H9 (cell line): ENCODE results near the gene BCL2L14. TPM values are rescaled to one million over a fixed set of nuclear protein-coding genes. Genes with fewer than 3 reads are reported as not detected.

Experiments
- DNase-seq: peaks from one replicate; pipeline ENCODE4 v3.0.0-alpha.2; 2017
- H2AFZ ChIP-seq: one replicate; pipeline ENCODE4 v1.6.1; 2013; ENCODE audit warnings: mild to moderate bottlenecking, low read length, control low read depth, moderate library complexity
- H2AK5ac ChIP-seq: 2 replicates; pipeline ENCODE4 v1.6.1; 2013; ENCODE audit warnings: low read length, control low read depth, mixed read lengths; ENCODE audit not compliant: insufficient read length
- H2BK120ac ChIP-seq: one replicate; pipeline ENCODE4 v1.6.1; 2013; ENCODE audit warnings: low read depth, mild to moderate bottlenecking, low read length, control low read depth, inconsistent platforms; ENCODE audit not compliant: poor library complexity, severe bottlenecking
- H2BK12ac ChIP-seq: 2 replicates; pipeline ENCODE4 v1.6.1; 2013; ENCODE audit warnings: low read length, control low read depth, mixed read lengths, low read depth; ENCODE audit not compliant: insufficient read length
- H2BK15ac ChIP-seq: 2 replicates; pipeline ENCODE4 v1.6.1; 2013; ENCODE audit warnings: low read depth, low read length, control low read depth
- H2BK20ac ChIP-seq: one replicate; pipeline ENCODE4 v1.6.1; 2013; ENCODE audit warnings: low read depth, mild to moderate bottlenecking, low read length, control low read depth, inconsistent platforms; ENCODE audit not compliant: poor library complexity, severe bottlenecking
- H2BK5ac ChIP-seq: 2 replicates; pipeline ENCODE4 v1.6.1; 2013; ENCODE audit warnings: low read length, control low read depth, mixed read lengths; ENCODE audit not compliant: insufficient read length
- H3K14ac ChIP-seq: 2 replicates; pipeline ENCODE4 v1.6.1; 2013; ENCODE audit warnings: low read length, control low read depth; ENCODE audit not compliant: insufficient read depth
- H3K18ac ChIP-seq: 2 replicates; pipeline ENCODE4 v1.6.1; 2013; ENCODE audit warnings: low read depth, mild to moderate bottlenecking, mixed read lengths, low read length, control low read depth; ENCODE audit not compliant: insufficient read length
- H3K23ac ChIP-seq: 2 replicates; pipeline ENCODE4 v1.6.1; 2013; ENCODE audit warnings: low read length, control low read depth, mixed read lengths, low read depth; ENCODE audit not compliant: insufficient read length
- H3K23me2 ChIP-seq: 2 replicates; pipeline ENCODE4 v1.6.1; 2013; ENCODE audit warnings: low read depth, mild to moderate bottlenecking, mixed read lengths, low read length, control low read depth; ENCODE audit not compliant: insufficient read length, poor library complexity, severe bottlenecking
- H3K27ac ChIP-seq: 2 replicates; pipeline ENCODE4 v1.5.1; 2013; ENCODE audit warnings: low read length, control low read depth, mixed read lengths, low read depth; ENCODE audit not compliant: insufficient read length
- H3K27me3 ChIP-seq: 2 replicates; pipeline ENCODE4 v1.6.1; 2013; ENCODE audit warnings: low read length, control low read depth, inconsistent platforms; ENCODE audit not compliant: insufficient read depth
- H3K4ac ChIP-seq: 2 replicates; pipeline ENCODE4 v1.6.1; 2013; ENCODE audit warnings: low read depth, mild to moderate bottlenecking, control low read depth, inconsistent platforms, low read length, moderate library complexity
- H3K4me1 ChIP-seq: 2 replicates; pipeline ENCODE4 v1.6.1; 2013; ENCODE audit warnings: low read length, control low read depth, inconsistent platforms; ENCODE audit not compliant: insufficient read depth
- H3K4me2 ChIP-seq: 2 replicates; pipeline ENCODE4 v1.6.1; 2013; ENCODE audit warnings: low read length, control low read depth, mixed read lengths; ENCODE audit not compliant: insufficient read length, insufficient read depth
- H3K56ac ChIP-seq: 2 replicates; pipeline ENCODE4 v1.6.1; 2013; ENCODE audit warnings: low read depth, mild to moderate bottlenecking, mixed read lengths, low read length, control low read depth; ENCODE audit not compliant: insufficient read length
- H3K79me1 ChIP-seq: 2 replicates; pipeline ENCODE4 v1.6.1; 2013; ENCODE audit warnings: low read depth, mild to moderate bottlenecking, moderate library complexity, low read length, control low read depth, inconsistent platforms; ENCODE audit not compliant: insufficient read depth, poor library complexity, severe bottlenecking
- H3K79me2 ChIP-seq: 2 replicates; pipeline ENCODE4 v1.6.1; 2013; ENCODE audit warnings: low read length, control low read depth, inconsistent platforms; ENCODE audit not compliant: insufficient read depth
- H3K9ac ChIP-seq: 2 replicates; pipeline ENCODE4 v1.6.1; 2013; ENCODE audit warnings: low read length, control low read depth, mixed read lengths; ENCODE audit not compliant: insufficient read length; ENCODE audit errors: extremely low read depth
- H3K9me3 ChIP-seq: one replicate; pipeline ENCODE4 v1.6.1; 2013; ENCODE audit warnings: low read depth, low read length, inconsistent platforms; ENCODE audit not compliant: control insufficient read depth
- H3T11ph ChIP-seq: one replicate; pipeline ENCODE4 v1.6.1; 2013; ENCODE audit warnings: mild to moderate bottlenecking, low read length, control low read depth, inconsistent platforms
- H4K20me1 ChIP-seq: one replicate; pipeline ENCODE4 v1.6.1; 2013; ENCODE audit not compliant: control insufficient read depth, insufficient read length, insufficient read depth
- H4K5ac ChIP-seq: 2 replicates; pipeline ENCODE4 v1.6.1; 2013; ENCODE audit warnings: low read depth, mild to moderate bottlenecking, mixed read lengths, low read length, control low read depth; ENCODE audit not compliant: insufficient read length
- H4K8ac ChIP-seq: replicated peaks from 2 replicates; pipeline ENCODE4 v1.6.1; 2013; ENCODE audit warnings: low read length, control low read depth, mixed read lengths, low read depth; ENCODE audit not compliant: insufficient read length
- H4K91ac ChIP-seq: 2 replicates; pipeline ENCODE4 v1.6.1; 2013; ENCODE audit warnings: low read depth, mild to moderate bottlenecking, moderate library complexity, mixed read lengths, low read length, control low read depth; ENCODE audit not compliant: insufficient read length
- H3K27ac Mint-ChIP-seq, 3 experiments: 2 replicates in 2 of 3; 3 replicates in 1 of 3; pipeline ENCODE4 v1.8.0; 2020 to 2021; ENCODE audit warnings: mixed read lengths in 3 of 3, mild to moderate bottlenecking in 1 of 3, moderate library complexity in 1 of 3
- H3K27me3 Mint-ChIP-seq: 2 replicates; pipeline ENCODE4 v1.8.0; 2021; ENCODE audit warnings: low read depth, mild to moderate bottlenecking, moderate library complexity, mixed read lengths
- H3K36me3 Mint-ChIP-seq, 3 experiments: 2 replicates in 2 of 3; 3 replicates in 1 of 3; pipeline ENCODE4 v1.8.0; 2020 to 2021; ENCODE audit warnings: low read depth in 3 of 3, mixed read lengths in 3 of 3; ENCODE audit not compliant: insufficient read depth in 1 of 3
- H3K4me1 Mint-ChIP-seq, 2 experiments: 2 replicates each; pipeline ENCODE4 v1.8.0; 2020; ENCODE audit warnings: mixed read lengths in 2 of 2
- H3K4me3 Mint-ChIP-seq, 2 experiments: 2 replicates in 1 of 2; 3 replicates in 1 of 2; pipeline ENCODE4 v1.8.0; 2020 to 2021; ENCODE audit warnings: mild to moderate bottlenecking in 2 of 2, mixed read lengths in 2 of 2, moderate library complexity in 1 of 2
- H3K9me3 Mint-ChIP-seq, 2 experiments: 2 replicates in 1 of 2; 3 replicates in 1 of 2; pipeline ENCODE4 v1.8.0; 2020; ENCODE audit warnings: mild to moderate bottlenecking in 2 of 2, mixed read lengths in 2 of 2, moderate library complexity in 1 of 2
- WGBS: extraction: QIAGEN DNeasy Blood & Tissue Kit; methylation state at CpG from one replicate; pipeline ENCODE4 v1.1.7; 2013; ENCODE audit warnings: missing lambda C conversion rate, low lambda C conversion rate, mixed read lengths; ENCODE audit not compliant: insufficient read length; ENCODE audit errors: extremely low coverage; 5-methylcytosine and 5-hydroxymethylcytosine counted together
- total RNA-seq: library from RNA; stranded (reverse); gene quantifications from 2 replicates; pipeline ENCODE4 v1.2.1, GENCODE V29; 2021
- TF ChIP-seq, protein P1 (sequence below): fragments of 200-600 bp; sonication (generic); conservative IDR thresholded peaks from 3 replicates; pipeline ENCODE4 v1.8.0; 2021; ENCODE audit warnings: antibody characterized with exemption, mild to moderate bottlenecking

The BCL2L14 gene
- total RNA-seq, 1 experiment from 2014 or later = 0.28 TPM

DNA sequence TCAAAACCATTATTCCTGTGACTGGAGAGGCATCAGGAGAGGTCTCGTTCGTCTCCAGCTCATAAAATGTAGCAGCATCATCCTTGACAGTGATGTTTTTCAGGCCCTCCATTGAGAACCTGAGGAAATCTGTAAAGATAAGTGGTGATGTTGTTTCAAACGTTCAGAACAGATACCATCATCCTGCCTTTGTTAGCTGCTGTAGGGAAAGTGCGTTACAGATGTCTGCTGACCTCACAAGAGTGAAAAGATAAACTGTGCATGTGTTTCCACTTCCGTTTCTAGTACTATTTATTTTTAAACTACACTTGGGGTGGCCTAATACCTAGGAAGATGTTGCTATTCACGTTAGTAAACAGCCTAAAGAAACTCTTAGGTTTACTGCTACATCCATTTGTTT, 28.4 kb downstream of the BCL2L14 start:
- Mint-ChIP-seq H3K27ac (no peak overlapping the region), H3K4me1 (no peaks in the 10 kb centered on the region), H3K4me3 (no peak overlapping the region), H3K27me3 (no peaks in the 10 kb centered on the region), H3K9me3 (peaks cover 0 to under 1% of the 10 kb centered on the region in 2 experiments; a peak in 1 of 5 replicates), H3K36me3 (peaks cover 3 to 15% (median 14%) of the 10 kb centered on the region in 3 experiments; a peak in 6 of 7 replicates)
- Histone ChIP-seq H4K5ac (no peak overlapping the region), H3K23ac (no peak overlapping the region), H3K14ac (no peak overlapping the region), H2BK20ac (no peak overlapping the region), H4K8ac (no peak overlapping the region), H3K4ac (no peak overlapping the region), H2AK5ac (no peak overlapping the region), H3K56ac (no peak overlapping the region), H2BK15ac (no peak overlapping the region), H3K23me2 (no peaks in the 10 kb centered on the region), H4K20me1 (no peaks in the 10 kb centered on the region), H3K4me2 (no peak overlapping the region), H3K79me1 (no peaks in the 10 kb centered on the region), H2BK120ac (no peak overlapping the region), H3K9ac (no peak overlapping the region), H3K79me2 (no peaks in the 10 kb centered on the region), H2BK12ac (no peak overlapping the region), H3T11ph (no peak overlapping the region), H3K18ac (no peak overlapping the region), H4K91ac (no peak overlapping the region), H2AFZ (no peak overlapping the region), H3K4me1 (no peaks in the 10 kb centered on the region), H3K9me3 (no peaks in the 10 kb centered on the region), H3K27ac (no peak overlapping the region), H3K27me3 (no peaks in the 10 kb centered on the region), H2BK5ac (no peak overlapping the region)
- WGBS = no CpG with 5 or more reads among the region's 6 CpGs
- TF ChIP-seq, protein P1, sequence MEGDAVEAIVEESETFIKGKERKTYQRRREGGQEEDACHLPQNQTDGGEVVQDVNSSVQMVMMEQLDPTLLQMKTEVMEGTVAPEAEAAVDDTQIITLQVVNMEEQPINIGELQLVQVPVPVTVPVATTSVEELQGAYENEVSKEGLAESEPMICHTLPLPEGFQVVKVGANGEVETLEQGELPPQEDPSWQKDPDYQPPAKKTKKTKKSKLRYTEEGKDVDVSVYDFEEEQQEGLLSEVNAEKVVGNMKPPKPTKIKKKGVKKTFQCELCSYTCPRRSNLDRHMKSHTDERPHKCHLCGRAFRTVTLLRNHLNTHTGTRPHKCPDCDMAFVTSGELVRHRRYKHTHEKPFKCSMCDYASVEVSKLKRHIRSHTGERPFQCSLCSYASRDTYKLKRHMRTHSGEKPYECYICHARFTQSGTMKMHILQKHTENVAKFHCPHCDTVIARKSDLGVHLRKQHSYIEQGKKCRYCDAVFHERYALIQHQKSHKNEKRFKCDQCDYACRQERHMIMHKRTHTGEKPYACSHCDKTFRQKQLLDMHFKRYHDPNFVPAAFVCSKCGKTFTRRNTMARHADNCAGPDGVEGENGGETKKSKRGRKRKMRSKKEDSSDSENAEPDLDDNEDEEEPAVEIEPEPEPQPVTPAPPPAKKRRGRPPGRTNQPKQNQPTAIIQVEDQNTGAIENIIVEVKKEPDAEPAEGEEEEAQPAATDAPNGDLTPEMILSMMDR = no peak
- no peak for DNase-seq
